SK-N-SH (cell line): ENCODE results near the gene PRRT1. TPM values are rescaled to one million over a fixed set of nuclear protein-coding genes. Genes with fewer than 3 reads are reported as not detected.
"Not testable (repeated sequence)": the region's sequence is repeated elsewhere in the genome, so short reads cannot be mapped to it uniquely, and the experiment has no call there.

ENCODE experiments used
- CTCF ChIA-PET: fragments of 300-600, 350-600 bp; formaldehyde crosslinking; extraction: SDS; loops from one replicate; lab custom pipeline; 2021; lab: Yijun Ruan, JAX
- POLR2A ChIA-PET: fragments of 350-600 bp; sonication (Branson Sonifier 250); formaldehyde crosslinking; extraction: SDS; loops from one replicate; lab custom pipeline; 2020; ENCODE audit warnings: antibody characterized with exemption, inconsistent platforms; lab: Yijun Ruan, JAX
- DNase-seq: peaks from one replicate; pipeline ENCODE4 v3.0.0; 2012
- H2AFZ ChIP-seq: fragments of 200-600 bp; sonication (generic); 2 replicates; pipeline ENCODE4 v1.8.1; 2016; ENCODE audit warnings: antibody characterized with exemption, mild to moderate bottlenecking, low read depth
- H3F3A ChIP-seq: fragments of 200-600 bp; sonication (generic); replicated peaks from 2 replicates; pipeline ENCODE3; 2016; ENCODE audit warnings: antibody characterized with exemption, mild to moderate bottlenecking; ENCODE audit not compliant: insufficient read depth
- H3K27ac ChIP-seq, 2 experiments: fragments of 200-500 bp in 1 of 2; fragments of 200-600 bp in 1 of 2; sonication (Bioruptor generic) in 1 of 2; sonication (generic), shearing (Covaris generic) in 1 of 2; 2 replicates each; pipeline versions ENCODE4 v1.5.1 to v1.6.1; 2014 to 2016; ENCODE audit warnings: low read depth in 2 of 2, inconsistent platforms in 1 of 2, low read length in 1 of 2, mild to moderate bottlenecking in 1 of 2, mixed read lengths in 1 of 2
- H3K27me3 ChIP-seq: fragments of 200-600 bp; sonication (generic), shearing (Covaris generic); 2 replicates; pipeline ENCODE4 v1.6.1; 2016; ENCODE audit warnings: mixed run types; ENCODE audit not compliant: insufficient read depth
- H3K36me3 ChIP-seq, 2 experiments: fragments of 200-500 bp in 1 of 2; fragments of 200-600 bp in 1 of 2; sonication (Bioruptor generic) in 1 of 2; sonication (generic) in 1 of 2; replicated peaks in 1 of 2; 2 replicates each; pipeline versions ENCODE3 to v1.5.1; 2014 to 2016; ENCODE audit warnings: low read length in 1 of 2, mild to moderate bottlenecking in 1 of 2; ENCODE audit not compliant: insufficient read depth in 2 of 2, control insufficient read depth in 1 of 2
- H3K4me1 ChIP-seq, 2 experiments: fragments of 200-500 bp in 1 of 2; fragments of 200-600 bp in 1 of 2; sonication (Bioruptor generic) in 1 of 2; sonication (generic), shearing (Covaris generic) in 1 of 2; 2 replicates each; pipeline versions ENCODE4 v1.5.1 to v1.6.1; 2014 to 2016; ENCODE audit warnings: low read depth in 1 of 2, low read length in 1 of 2, mixed run types in 1 of 2; ENCODE audit not compliant: insufficient read depth in 2 of 2, control insufficient read depth in 1 of 2
- H3K4me2 ChIP-seq: fragments of 200-600 bp; sonication (generic), shearing (Covaris generic); 2 replicates; pipeline ENCODE4 v1.6.1; 2017; ENCODE audit warnings: mixed run types
- H3K4me3 ChIP-seq, 2 experiments: fragments of 200-500 bp in 1 of 2; fragments of 200-600 bp in 1 of 2; sonication (Bioruptor generic) in 1 of 2; sonication (generic), shearing (Covaris generic) in 1 of 2; 2 replicates each; pipeline versions ENCODE4 v1.5.1 to v1.8.1; 2014 to 2016; ENCODE audit warnings: low read depth in 2 of 2, inconsistent platforms in 1 of 2, low read length in 1 of 2, mild to moderate bottlenecking in 1 of 2, mixed read lengths in 1 of 2, moderate library complexity in 1 of 2
- H3K79me2 ChIP-seq: fragments of 200-600 bp; sonication (generic); 2 replicates; pipeline ENCODE4 v1.8.1; 2017; ENCODE audit warnings: mild to moderate bottlenecking; ENCODE audit not compliant: insufficient read depth
- H3K9ac ChIP-seq: fragments of 200-600 bp; sonication (generic); 2 replicates; pipeline ENCODE4 v1.6.1; 2017; ENCODE audit warnings: mixed run types
- H3K9me2 ChIP-seq: fragments of 200-600 bp; sonication (generic); 2 replicates; pipeline ENCODE4 v1.6.1; 2017; ENCODE audit warnings: mixed run types
- H3K9me3 ChIP-seq: fragments of 200-600 bp; sonication (generic); 2 replicates; pipeline ENCODE4 v1.6.1; 2017; ENCODE audit warnings: mixed run types, mild to moderate bottlenecking, moderate library complexity
- H4K20me1 ChIP-seq: fragments of 200-600 bp; sonication (generic); 2 replicates; pipeline ENCODE4 v1.6.1; 2017; ENCODE audit warnings: mild to moderate bottlenecking, mixed run types; ENCODE audit not compliant: insufficient read depth
- FOXJ3 ChIP-seq: sonication (generic); formaldehyde crosslinking; IDR thresholded peaks from 2 replicates; pipeline ENCODE4 v1.5.1; 2020; ENCODE audit warnings: mild to moderate bottlenecking, missing genetic modification reagents
- GABPA ChIP-seq: IDR thresholded peaks from 2 replicates; pipeline ENCODE4 v1.4.0; 2012; ENCODE audit warnings: low read depth, mild to moderate bottlenecking
- IRF3 ChIP-seq: fragments of 150-350 bp; IDR thresholded peaks from 2 replicates; pipeline ENCODE4 v1.6.1; 2016; ENCODE audit warnings: mild to moderate bottlenecking, low read depth, low read length
- RFX5 ChIP-seq: IDR thresholded peaks from 2 replicates; pipeline ENCODE4 v1.6.1; 2012; ENCODE audit warnings: mild to moderate bottlenecking, improper control_type of control experiment, low read length
- TEAD4 ChIP-seq: IDR thresholded peaks from 2 replicates; pipeline ENCODE4 v1.4.0; 2012; ENCODE audit warnings: mild to moderate bottlenecking, borderline replicate concordance; ENCODE audit not compliant: insufficient read depth
- USF1 ChIP-seq: IDR thresholded peaks from 2 replicates; pipeline ENCODE4 v1.4.0; 2012; ENCODE audit warnings: low read depth, borderline replicate concordance
- WGBS: methylation state at CpG from one replicate; pipeline ENCODE4 v1.1.6; 2017; ENCODE audit warnings: low lambda C conversion rate; 5-methylcytosine and 5-hydroxymethylcytosine counted together
- polyA plus RNA-seq, 3 experiments: library from polyadenylated mRNA; depleted of rRNA; stranded (reverse); fragments of >200 nt; gene quantifications; 2 replicates each; pipeline ENCODE4 v1.2.3, GENCODE V29; 2012
- TF ChIP-seq, protein P1 (sequence below): IDR thresholded peaks from 2 replicates; pipeline ENCODE4 v1.6.1; 2012; ENCODE audit warnings: mild to moderate bottlenecking, low read depth, low read length, moderate library complexity
- TF ChIP-seq, protein P2 (sequence below): IDR thresholded peaks from 2 replicates; pipeline ENCODE4 v1.4.0; 2012; ENCODE audit warnings: low read depth, borderline replicate concordance

PRRT1 gene
- polyA plus RNA-seq, 1 of the 3 experiments (the other 2 are of a cell fraction): 1.5 TPM

DNA sequence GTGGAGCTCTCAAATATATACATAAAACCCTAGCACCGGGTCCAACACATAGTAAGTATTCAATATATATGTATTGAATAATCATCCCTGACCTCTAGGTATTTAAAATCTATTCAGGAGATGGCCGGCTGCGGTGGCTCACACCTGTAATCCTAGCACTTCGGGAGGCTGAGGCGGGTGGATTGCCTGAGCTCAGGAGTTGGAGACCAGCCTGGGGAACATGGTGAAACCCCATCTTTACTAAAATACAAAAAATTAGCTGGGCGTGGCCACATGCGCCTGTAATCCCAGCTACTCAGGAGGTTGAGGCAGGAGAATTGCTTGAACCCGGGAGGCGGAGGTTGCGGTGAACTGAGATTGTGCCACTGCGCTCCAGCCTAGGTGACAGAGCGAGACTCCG, 41.4 kb upstream of the PRRT1 start:
- H3K4me3 ChIP-seq, H2AFZ ChIP-seq, H3K27ac ChIP-seq, H4K20me1 ChIP-seq, H3K9me2 ChIP-seq, H3K9me3 ChIP-seq, H3K27me3 ChIP-seq, H3K4me2 ChIP-seq, POLR2A ChIA-PET, H3K9ac ChIP-seq, H3K36me3 ChIP-seq, DNase-seq: not testable (repeated sequence)
- Histone ChIP-seq H3F3A (peaks cover 15% of the 10 kb centered on the region), H3K79me2 (peaks cover 16% of the 10 kb centered on the region), H3K4me1 (peaks cover 6 to 34% of the 10 kb centered on the region in 2 experiments; a peak in 1 of 4 replicates)
- WGBS: 85% methylated on average over 12 of the region's 13 CpGs
- CTCF ChIA-PET: interaction anchor here (1.6 kb wide), 1 partner anchor 74 kb away, joined by 4 read pairs; no protein-coding TSS in a partner anchor

DNA sequence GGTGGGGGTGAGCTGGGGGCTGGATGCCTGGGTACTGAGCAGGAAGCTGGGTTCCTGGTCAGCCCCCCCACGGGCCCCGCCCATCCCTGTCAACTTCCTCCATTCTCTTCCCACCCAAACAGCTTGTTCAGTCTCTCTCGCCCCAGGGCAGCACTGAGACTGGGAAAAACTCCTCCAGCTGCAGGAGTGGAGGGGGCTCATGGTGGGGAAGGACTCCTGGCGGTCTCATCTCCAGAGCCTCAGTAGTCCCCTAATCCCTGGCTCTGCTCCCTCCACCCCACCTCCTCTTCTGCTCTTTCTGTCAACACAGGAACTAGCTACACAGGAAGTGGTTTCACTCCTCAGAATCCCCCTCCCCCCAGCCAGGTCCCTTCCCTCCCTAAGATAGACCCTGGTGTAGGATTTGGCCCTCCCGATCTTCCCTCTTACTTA, 40.9 kb upstream of the PRRT1 start, which contains the start of gene GPSM3:
Gene GPSM3 (minus strand): TSS at position 36 of the 432 bp plus-strand sequence. CDS start 130 bp downstream, outside the sequence.
- no peaks in the 10 kb centered on the region for H3K27me3 ChIP-seq
- POLR2A ChIA-PET: no interaction called here
- no peak within 1 kb of the TSS for H2AFZ ChIP-seq
- H3K27ac ChIP-seq: peak within 1 kb of the TSS in 1 of 2 experiments; percentile 29; a peak in 1 of 4 replicates
- no peaks in the 10 kb centered on the region for H3K9me3 ChIP-seq
- peaks cover 21% of the 10 kb centered on the region for H3K79me2 ChIP-seq
- H3K4me1 ChIP-seq: peaks cover 6 to 34% of the 10 kb centered on the region in 2 experiments; a peak in 1 of 4 replicates
- peaks cover 15% of the 10 kb centered on the region for H3F3A ChIP-seq
- H3K36me3 ChIP-seq: peaks cover 1 to 2% of the 10 kb centered on the region in 2 experiments
- no peaks in the 10 kb centered on the region for H4K20me1 ChIP-seq
- 0 out of 2 replicates have a peak within 1 kb of the TSS, but pooled peaks have one; percentile 10 for H3K4me2 ChIP-seq
- DNase-seq: no peak
- H3K9me2 ChIP-seq: no peaks in the 10 kb centered on the region
- no peak within 1 kb of the TSS for H3K9ac ChIP-seq
- H3K4me3 ChIP-seq: no peak within 1 kb of the TSS
- CTCF ChIA-PET: interaction anchor here (1.6 kb wide), 1 partner anchor 74 kb away, joined by 4 read pairs; no protein-coding TSS in a partner anchor
- WGBS: 83% methylated on average over 4 of the region's 5 CpGs
- TF ChIP-seq FOXJ3 (CRISPR knock-in tag): no peak
- no peak for TF ChIP-seq RFX5
- TF ChIP-seq USF1: no peak
- peak; percentile 35; the same call in 1 of the 2 replicates for TF ChIP-seq GABPA
- TF ChIP-seq, all 33 proteins: peak for 1

DNA sequence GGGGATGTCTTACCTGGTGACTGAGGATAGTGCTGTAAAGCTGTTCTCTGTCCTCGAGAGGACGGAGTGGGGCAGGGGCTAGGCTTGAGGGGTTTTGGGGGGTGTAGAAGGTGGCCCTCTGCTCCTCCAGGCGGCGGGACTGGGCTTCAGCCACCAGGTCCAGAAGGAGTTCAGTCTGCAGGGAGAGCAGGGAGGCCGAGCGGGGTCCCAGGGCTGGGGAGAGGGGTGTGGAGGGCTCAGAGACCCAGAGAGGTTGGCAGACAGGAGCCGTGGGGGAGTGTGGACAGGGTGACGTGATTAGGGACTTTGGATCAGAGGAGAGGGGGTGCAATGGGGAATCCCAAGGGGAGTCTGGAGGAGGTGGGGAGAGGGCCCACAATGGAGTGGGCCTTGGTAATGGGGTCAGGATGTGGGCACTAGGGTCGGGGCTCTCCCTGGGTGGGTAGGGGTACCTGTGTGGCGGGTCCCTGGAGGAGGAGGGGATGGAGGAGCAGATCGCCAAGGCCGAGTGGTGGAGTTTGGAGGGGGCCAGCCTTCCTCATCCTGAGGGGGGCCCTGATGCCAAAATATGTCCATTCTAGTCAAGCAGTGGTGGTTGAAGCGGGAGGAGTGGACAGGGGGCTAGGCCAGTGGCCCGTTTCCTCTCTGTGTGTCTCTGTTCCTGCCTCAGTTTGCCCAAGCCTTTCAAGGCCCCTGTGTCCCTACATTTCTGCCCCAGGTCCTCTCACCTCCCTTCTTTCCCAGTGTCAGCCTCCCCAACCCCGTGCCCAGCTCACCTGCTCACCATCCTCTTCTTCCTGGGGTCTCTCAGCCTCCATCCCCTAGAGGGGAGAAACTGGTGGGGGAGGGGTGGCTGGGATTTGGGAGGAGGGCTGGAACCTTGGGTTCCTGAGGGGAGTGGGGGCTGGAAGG, 40.2 kb upstream of the PRRT1 start:
- no peak for DNase-seq
- Histone ChIP-seq H3K27me3 (no peaks in the 10 kb centered on the region), H3K9me3 (no peaks in the 10 kb centered on the region), H3K4me2 (0 out of 2 replicates have a peak overlapping the region, but pooled peaks have one; percentile 10), H3K4me1 (peaks cover 3 to 28% of the 10 kb centered on the region in 2 experiments; a peak in 1 of 4 replicates), H3K27ac (no peak overlapping the region), H3K9ac (no peak overlapping the region), H3K79me2 (peaks cover 21% of the 10 kb centered on the region), H2AFZ (no peak overlapping the region), H4K20me1 (no peaks in the 10 kb centered on the region), H3K4me3 (no peak overlapping the region), H3K9me2 (no peaks in the 10 kb centered on the region), H3K36me3 (peaks cover 8% of the 10 kb centered on the region in 2 experiments), H3F3A (peaks cover 16% of the 10 kb centered on the region)
- WGBS: 92% methylated on average over 14 of the region's 15 CpGs
- POLR2A ChIA-PET: interaction anchor here (3.1 kb wide), 1 partner anchor 14 kb away, joined by 22 read pairs; the partner anchor contains the start of gene RNF5
- CTCF ChIA-PET: interaction anchor here (1.6 to 2.2 kb wide), 3 partner anchors 23 to 73 kb away, joined by 4 to 7 read pairs (median 5); no protein-coding TSS in a partner anchor
- TF ChIP-seq, protein P1, sequence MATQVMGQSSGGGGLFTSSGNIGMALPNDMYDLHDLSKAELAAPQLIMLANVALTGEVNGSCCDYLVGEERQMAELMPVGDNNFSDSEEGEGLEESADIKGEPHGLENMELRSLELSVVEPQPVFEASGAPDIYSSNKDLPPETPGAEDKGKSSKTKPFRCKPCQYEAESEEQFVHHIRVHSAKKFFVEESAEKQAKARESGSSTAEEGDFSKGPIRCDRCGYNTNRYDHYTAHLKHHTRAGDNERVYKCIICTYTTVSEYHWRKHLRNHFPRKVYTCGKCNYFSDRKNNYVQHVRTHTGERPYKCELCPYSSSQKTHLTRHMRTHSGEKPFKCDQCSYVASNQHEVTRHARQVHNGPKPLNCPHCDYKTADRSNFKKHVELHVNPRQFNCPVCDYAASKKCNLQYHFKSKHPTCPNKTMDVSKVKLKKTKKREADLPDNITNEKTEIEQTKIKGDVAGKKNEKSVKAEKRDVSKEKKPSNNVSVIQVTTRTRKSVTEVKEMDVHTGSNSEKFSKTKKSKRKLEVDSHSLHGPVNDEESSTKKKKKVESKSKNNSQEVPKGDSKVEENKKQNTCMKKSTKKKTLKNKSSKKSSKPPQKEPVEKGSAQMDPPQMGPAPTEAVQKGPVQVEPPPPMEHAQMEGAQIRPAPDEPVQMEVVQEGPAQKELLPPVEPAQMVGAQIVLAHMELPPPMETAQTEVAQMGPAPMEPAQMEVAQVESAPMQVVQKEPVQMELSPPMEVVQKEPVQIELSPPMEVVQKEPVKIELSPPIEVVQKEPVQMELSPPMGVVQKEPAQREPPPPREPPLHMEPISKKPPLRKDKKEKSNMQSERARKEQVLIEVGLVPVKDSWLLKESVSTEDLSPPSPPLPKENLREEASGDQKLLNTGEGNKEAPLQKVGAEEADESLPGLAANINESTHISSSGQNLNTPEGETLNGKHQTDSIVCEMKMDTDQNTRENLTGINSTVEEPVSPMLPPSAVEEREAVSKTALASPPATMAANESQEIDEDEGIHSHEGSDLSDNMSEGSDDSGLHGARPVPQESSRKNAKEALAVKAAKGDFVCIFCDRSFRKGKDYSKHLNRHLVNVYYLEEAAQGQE: no peak
- TF ChIP-seq, protein P2, sequence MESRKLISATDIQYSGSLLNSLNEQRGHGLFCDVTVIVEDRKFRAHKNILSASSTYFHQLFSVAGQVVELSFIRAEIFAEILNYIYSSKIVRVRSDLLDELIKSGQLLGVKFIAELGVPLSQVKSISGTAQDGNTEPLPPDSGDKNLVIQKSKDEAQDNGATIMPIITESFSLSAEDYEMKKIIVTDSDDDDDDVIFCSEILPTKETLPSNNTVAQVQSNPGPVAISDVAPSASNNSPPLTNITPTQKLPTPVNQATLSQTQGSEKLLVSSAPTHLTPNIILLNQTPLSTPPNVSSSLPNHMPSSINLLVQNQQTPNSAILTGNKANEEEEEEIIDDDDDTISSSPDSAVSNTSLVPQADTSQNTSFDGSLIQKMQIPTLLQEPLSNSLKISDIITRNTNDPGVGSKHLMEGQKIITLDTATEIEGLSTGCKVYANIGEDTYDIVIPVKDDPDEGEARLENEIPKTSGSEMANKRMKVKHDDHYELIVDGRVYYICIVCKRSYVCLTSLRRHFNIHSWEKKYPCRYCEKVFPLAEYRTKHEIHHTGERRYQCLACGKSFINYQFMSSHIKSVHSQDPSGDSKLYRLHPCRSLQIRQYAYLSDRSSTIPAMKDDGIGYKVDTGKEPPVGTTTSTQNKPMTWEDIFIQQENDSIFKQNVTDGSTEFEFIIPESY: no peak
- TF ChIP-seq IRF3 (no peak), TEAD4 (no peak)
